Measurements from ENCODE around the gene RAPGEF2.

The RAPGEF2 gene

DNA sequence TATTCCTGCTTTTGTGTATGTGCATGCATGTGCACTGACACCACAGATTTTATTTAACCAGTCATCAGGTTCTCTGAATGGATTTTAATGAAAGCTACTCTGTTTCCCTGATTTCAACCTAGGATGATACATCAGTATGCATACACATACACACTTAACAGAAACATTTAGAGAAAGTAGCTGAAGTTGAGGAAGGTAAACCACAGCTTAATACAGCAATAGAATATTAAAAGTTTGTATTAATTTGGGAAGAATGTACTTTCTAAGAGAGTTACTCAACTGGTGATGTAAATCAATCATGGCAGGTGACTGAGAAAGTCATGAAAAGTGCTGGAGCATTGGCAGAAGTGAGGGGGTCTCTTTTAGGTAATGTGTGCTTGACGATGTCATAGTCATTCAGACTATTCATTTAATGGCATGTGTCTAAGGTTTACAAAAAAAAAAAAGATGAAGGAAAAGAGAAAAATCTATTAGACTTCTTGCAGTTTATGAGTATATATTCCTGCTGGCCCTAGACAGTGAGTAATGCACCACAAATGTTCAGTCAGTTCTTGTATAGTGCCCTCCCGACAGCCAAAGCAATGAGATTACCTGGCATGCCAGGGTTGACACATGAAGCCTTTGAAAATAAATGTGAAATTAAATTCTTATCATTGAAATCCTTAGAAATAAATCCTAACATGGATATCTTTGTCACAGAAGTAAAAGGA, 187.6 kb downstream of the RAPGEF2 start:
- no peak overlapping the region for H3K4me3 ChIP-seq
- no peaks in the 10 kb centered on the region for H4K20me1 ChIP-seq
- no peak overlapping the region for H3K4me2 ChIP-seq
- H3K9me3 ChIP-seq: no peaks in the 10 kb centered on the region
- H3K36me3 ChIP-seq: 0 out of 2 replicates have a peak, but pooled peaks cover 4% of the 10 kb centered on the region
- H3K9ac ChIP-seq: no peak overlapping the region
- H3K4me1 ChIP-seq: no peaks in the 10 kb centered on the region
- TF ChIP-seq Cebpa-rat (IDR thresholded peaks at IDR 0.05): no peak
- H3K27me3 ChIP-seq: no peaks in the 10 kb centered on the region
- no peak overlapping the region for H3K27ac ChIP-seq

DNA sequence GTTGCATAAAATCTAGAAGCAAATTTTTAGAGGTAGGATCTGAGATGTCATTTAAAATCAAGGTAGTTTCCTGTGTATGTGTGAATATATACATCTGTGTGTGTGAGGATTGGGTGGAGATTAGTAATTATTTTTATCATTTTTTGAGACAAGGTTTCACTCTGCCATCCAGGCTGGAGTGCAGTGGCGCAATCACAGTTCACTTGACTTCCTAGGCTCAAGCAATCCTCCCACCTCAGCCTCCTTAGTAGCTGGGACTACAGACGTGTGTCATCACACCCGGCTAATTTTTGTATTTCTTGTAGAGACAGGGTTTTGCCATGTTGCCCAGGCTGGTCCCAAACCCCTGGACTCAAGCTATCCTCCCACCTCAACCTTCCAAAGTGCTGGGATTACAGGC, 188.3 kb downstream of the RAPGEF2 start:
- Histone ChIP-seq H3K27me3 (no peaks in the 10 kb centered on the region), H4K20me1 (no peaks in the 10 kb centered on the region), H3K9me3 (no peaks in the 10 kb centered on the region), H3K4me2 (no peak overlapping the region), H3K36me3 (0 out of 2 replicates have a peak, but pooled peaks cover 4% of the 10 kb centered on the region), H3K27ac (no peak overlapping the region), H3K9ac (no peak overlapping the region), H3K4me1 (no peaks in the 10 kb centered on the region), H3K4me3 (no peak overlapping the region)
- no peak for TF ChIP-seq Cebpa-rat (IDR thresholded peaks at IDR 0.05)

DNA sequence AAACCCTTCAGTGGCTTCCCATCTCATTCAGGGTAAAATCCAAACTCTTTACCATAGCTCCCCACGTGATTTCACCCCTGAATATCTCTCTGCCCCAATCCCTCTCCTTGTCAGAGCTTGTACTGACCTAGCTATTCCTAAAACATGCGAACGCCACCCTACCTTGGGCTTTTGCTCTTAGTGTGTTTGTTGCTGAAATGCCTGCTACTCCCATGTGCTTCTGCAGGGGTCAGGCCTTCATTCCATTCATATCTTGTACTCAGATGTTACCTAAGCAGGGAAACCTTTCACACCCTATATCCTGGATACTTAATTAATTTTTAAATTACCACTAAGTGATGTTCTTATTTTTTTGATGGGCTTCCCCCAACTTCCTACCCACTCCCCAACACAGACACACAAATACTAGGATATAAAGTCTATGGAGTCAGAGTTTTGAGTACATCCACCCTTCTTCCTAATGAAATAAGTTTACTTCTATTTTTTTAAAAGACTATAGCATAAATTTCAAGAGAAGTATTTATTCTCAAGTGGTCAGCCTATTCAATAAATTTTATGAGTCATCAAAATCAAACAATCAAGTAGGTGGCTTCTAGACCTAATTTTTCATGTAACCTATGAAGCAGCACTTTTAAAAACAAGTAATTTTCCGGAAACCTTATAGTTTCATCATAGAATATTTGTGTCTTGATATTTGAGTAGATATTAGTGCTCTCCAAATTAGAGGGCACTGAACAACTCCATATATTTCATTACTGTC, 189.4 kb downstream of the RAPGEF2 start:
- Histone ChIP-seq H3K4me3 (no peak overlapping the region), H3K27me3 (no peaks in the 10 kb centered on the region), H4K20me1 (no peaks in the 10 kb centered on the region), H3K4me1 (no peaks in the 10 kb centered on the region), H3K9me3 (no peaks in the 10 kb centered on the region), H3K4me2 (no peak overlapping the region), H3K9ac (no peak overlapping the region), H3K27ac (no peak overlapping the region), H3K36me3 (0 out of 2 replicates have a peak, but pooled peaks cover 4% of the 10 kb centered on the region)
- TF ChIP-seq Cebpa-rat (IDR thresholded peaks at IDR 0.05): no peak

DNA sequence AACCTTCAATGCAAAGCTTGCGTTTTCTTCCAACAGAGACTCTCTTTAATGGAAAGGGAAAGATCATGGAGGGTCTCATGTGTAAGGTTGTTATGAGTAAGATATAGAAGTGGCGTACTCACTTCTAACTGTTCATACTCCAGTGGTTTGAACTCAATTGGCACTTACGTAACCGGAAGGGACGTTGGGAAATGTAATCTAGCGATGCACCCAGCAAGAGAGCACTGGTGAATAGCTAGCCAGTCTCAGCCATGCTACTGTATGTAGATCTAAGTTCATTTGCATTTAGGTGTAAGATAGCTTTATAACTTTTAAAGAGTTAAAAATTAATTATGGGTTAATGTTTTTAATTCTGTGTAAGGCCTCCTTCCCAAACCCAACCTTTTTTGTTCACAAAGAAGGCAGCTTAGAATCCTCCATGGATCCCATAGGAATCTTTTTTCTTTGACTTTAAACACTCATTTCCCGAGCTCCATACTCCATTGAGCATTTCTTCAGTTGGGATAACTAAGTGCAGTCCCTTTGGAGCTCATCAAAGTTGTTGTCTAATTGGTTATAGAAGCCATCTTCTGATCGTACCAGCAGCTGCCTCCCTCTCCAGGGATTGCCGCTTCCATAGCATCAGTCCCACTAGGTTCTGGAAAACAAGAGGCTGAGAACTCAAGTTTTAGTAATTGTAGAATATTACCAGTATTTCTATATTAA, 191.1 kb downstream of the RAPGEF2 start:
- Histone ChIP-seq H3K36me3 (0 out of 2 replicates have a peak, but pooled peaks cover 4% of the 10 kb centered on the region), H3K27me3 (no peaks in the 10 kb centered on the region), H3K9ac (no peak overlapping the region), H3K4me3 (no peak overlapping the region), H3K27ac (no peak overlapping the region), H3K9me3 (no peaks in the 10 kb centered on the region), H3K4me1 (no peaks in the 10 kb centered on the region), H3K4me2 (no peak overlapping the region), H4K20me1 (no peaks in the 10 kb centered on the region)
- no peak for TF ChIP-seq Cebpa-rat (IDR thresholded peaks at IDR 0.05)

DNA sequence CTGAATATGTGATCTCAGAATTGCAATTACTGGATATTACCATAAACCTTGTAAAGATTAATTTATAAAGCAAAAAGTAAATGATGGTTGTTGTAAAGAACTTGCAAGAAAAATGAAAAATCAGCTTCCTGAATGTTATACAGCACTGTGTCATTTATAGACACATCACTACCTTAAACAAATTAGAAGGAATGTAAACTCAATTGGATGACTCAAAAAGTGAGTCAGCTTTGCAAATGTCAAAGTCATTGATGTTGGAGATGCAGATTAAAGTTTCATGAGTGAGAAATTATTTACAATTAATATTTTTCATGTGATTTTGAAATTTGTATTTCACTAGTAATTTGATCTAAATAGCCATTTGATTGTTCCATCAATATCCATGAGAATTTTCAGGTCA, 193.2 kb downstream of the RAPGEF2 start:
- Histone ChIP-seq H3K27me3 (no peaks in the 10 kb centered on the region), H3K27ac (no peak overlapping the region), H3K36me3 (0 out of 2 replicates have a peak, but pooled peaks cover 4% of the 10 kb centered on the region), H3K9ac (no peak overlapping the region), H3K4me1 (no peaks in the 10 kb centered on the region), H3K4me3 (no peak overlapping the region), H3K9me3 (no peaks in the 10 kb centered on the region), H3K4me2 (no peak overlapping the region), H4K20me1 (0 out of 2 replicates have a peak, but pooled peaks cover 5% of the 10 kb centered on the region)
- no peak for TF ChIP-seq Cebpa-rat (IDR thresholded peaks at IDR 0.05)

DNA sequence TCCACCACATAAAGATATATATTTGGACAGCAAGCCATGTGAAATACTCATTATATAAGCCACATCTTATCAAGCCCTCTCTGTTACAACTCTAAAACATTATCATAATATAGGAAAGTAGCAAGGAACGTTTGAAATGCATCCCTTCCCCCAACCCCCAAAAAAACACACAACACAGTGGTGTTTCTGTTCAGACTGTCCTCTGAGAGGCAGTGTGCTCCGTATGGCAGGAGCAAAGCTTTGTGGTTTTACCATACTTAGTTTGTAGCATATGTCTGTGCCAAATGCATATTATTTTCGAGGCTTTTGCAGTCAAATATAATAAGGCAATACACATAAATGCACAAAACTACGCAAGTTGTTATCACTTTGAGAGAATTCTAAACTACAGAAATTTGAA, 194.2 kb downstream of the RAPGEF2 start:
- 0 out of 2 replicates have a peak, but pooled peaks cover 4% of the 10 kb centered on the region for H3K36me3 ChIP-seq
- H3K4me3 ChIP-seq: no peak overlapping the region
- H3K9ac ChIP-seq: no peak overlapping the region
- TF ChIP-seq Cebpa-rat (IDR thresholded peaks at IDR 0.05): no peak
- H3K27ac ChIP-seq: no peak overlapping the region
- H3K9me3 ChIP-seq: no peaks in the 10 kb centered on the region
- no peak overlapping the region for H3K4me2 ChIP-seq
- no peaks in the 10 kb centered on the region for H3K4me1 ChIP-seq
- no peaks in the 10 kb centered on the region for H3K27me3 ChIP-seq
- H4K20me1 ChIP-seq: 0 out of 2 replicates have a peak, but pooled peaks cover 9% of the 10 kb centered on the region

DNA sequence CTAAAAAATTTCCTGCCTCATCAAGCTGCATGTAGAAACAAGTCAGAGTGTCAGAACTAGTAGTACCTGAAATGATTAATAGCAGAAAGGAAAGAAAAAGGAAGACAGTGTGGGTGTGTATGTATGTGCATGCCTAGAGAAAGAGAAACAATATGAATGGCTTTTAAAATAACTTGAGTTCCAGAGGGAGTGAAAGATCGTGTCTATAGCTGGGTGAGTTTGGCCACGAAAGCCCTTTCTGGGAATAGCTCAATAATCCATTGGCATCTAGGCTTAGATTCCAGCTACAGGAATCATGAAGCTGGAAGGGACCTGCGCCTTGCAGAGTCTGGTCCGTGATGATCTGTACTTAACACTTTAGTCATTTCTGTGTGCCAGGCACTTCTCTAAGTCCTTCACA, 195.6 kb downstream of the RAPGEF2 start:
- no peaks in the 10 kb centered on the region for H3K9me3 ChIP-seq
- no peaks in the 10 kb centered on the region for H3K4me1 ChIP-seq
- H3K36me3 ChIP-seq: 0 out of 2 replicates have a peak, but pooled peaks cover 4% of the 10 kb centered on the region
- H3K9ac ChIP-seq: no peak overlapping the region
- no peak overlapping the region for H3K4me3 ChIP-seq
- H3K27me3 ChIP-seq: no peaks in the 10 kb centered on the region
- H4K20me1 ChIP-seq: 0 out of 2 replicates have a peak, but pooled peaks cover 9% of the 10 kb centered on the region
- TF ChIP-seq Cebpa-rat (IDR thresholded peaks at IDR 0.05): no peak
- no peak overlapping the region for H3K4me2 ChIP-seq
- H3K27ac ChIP-seq: no peak overlapping the region

DNA sequence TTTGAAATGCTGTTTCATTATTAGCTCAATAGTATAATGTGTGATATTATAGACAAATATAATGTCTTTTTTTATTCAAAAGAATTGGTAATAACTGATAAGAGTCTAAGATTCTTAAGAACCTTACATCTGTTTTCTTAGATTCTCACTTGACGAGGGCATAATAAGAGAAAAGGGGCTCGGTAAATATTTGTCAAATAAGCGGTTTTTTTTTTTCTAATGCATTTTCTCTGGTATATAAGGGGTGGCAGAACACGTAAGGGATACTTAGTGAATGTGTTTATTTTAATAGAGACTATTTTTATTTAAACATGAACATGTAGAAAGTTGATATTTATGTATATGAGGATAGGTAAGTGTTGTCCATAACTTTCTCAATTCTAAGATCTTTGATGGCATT, 200.6 kb downstream of the RAPGEF2 start:
- Histone ChIP-seq H3K4me2 (no peak overlapping the region), H3K9me3 (no peaks in the 10 kb centered on the region), H3K4me1 (no peaks in the 10 kb centered on the region), H4K20me1 (0 out of 2 replicates have a peak, but pooled peaks cover 14% of the 10 kb centered on the region), H3K27ac (no peak overlapping the region), H3K9ac (no peak overlapping the region), H3K27me3 (no peaks in the 10 kb centered on the region), H3K4me3 (no peak overlapping the region), H3K36me3 (peaks cover 17% of the 10 kb centered on the region)
- no peak for TF ChIP-seq Cebpa-rat (IDR thresholded peaks at IDR 0.05)

DNA sequence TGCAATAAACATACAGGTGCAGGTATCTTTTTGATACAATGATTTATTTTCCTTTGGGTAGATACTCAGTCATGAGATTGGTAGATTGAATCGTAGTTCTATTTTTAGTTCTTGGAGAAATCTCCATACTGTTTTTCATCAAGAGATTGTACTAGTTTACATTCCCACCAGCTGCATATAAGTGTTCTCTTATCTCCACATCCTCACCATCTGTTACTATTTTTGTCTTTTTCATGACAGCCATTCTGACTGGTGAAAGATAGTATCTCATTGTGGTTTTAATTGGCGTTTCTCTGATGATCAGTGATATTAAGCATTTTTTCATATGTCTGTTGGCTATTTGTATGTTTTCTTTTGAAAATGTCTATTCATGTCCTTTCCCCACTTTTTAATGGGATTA, 202.2 kb downstream of the RAPGEF2 start:
- Histone ChIP-seq H3K36me3 (peaks cover 17% of the 10 kb centered on the region), H3K9me3 (no peaks in the 10 kb centered on the region), H3K4me2 (no peak overlapping the region), H3K4me3 (no peak overlapping the region), H3K9ac (no peak overlapping the region), H3K27me3 (no peaks in the 10 kb centered on the region), H3K27ac (no peak overlapping the region), H4K20me1 (0 out of 2 replicates have a peak, but pooled peaks cover 14% of the 10 kb centered on the region), H3K4me1 (no peaks in the 10 kb centered on the region)
- no peak for TF ChIP-seq Cebpa-rat (IDR thresholded peaks at IDR 0.05)

Data from BLaER1 (cell line).